Epithelial cell of proximal tubule (primary cell): ENCODE measurements around the gene ALOX15B. TPM values are rescaled to one million over a fixed set of nuclear protein-coding genes. Genes with fewer than 3 reads are reported as not detected.

Experiments
- DNase-seq: peaks from one replicate; pipeline ENCODE4 v3.0.0-alpha.2; 2011; ENCODE audit warnings: low read depth
- H3K4me3 ChIP-seq: 2 replicates; pipeline ENCODE4 v1.5.1; 2011; ENCODE audit warnings: low read depth, mild to moderate bottlenecking, low read length
- total RNA-seq: library from RNA; depleted of rRNA; stranded (reverse); fragments of >200 nt; gene quantifications from 2 replicates; pipeline ENCODE4 v1.2.3, GENCODE V29; 2015
- TF ChIP-seq, protein P1 (sequence below): conservative IDR thresholded peaks from 2 replicates; pipeline ENCODE4 v1.5.1; 2012; ENCODE audit warnings: low read depth, mild to moderate bottlenecking, low read length

ALOX15B gene, protein sequence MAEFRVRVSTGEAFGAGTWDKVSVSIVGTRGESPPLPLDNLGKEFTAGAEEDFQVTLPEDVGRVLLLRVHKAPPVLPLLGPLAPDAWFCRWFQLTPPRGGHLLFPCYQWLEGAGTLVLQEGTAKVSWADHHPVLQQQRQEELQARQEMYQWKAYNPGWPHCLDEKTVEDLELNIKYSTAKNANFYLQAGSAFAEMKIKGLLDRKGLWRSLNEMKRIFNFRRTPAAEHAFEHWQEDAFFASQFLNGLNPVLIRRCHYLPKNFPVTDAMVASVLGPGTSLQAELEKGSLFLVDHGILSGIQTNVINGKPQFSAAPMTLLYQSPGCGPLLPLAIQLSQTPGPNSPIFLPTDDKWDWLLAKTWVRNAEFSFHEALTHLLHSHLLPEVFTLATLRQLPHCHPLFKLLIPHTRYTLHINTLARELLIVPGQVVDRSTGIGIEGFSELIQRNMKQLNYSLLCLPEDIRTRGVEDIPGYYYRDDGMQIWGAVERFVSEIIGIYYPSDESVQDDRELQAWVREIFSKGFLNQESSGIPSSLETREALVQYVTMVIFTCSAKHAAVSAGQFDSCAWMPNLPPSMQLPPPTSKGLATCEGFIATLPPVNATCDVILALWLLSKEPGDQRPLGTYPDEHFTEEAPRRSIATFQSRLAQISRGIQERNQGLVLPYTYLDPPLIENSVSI
- 0.07 and 1.3 TPM in 2 replicates for total RNA-seq

DNA sequence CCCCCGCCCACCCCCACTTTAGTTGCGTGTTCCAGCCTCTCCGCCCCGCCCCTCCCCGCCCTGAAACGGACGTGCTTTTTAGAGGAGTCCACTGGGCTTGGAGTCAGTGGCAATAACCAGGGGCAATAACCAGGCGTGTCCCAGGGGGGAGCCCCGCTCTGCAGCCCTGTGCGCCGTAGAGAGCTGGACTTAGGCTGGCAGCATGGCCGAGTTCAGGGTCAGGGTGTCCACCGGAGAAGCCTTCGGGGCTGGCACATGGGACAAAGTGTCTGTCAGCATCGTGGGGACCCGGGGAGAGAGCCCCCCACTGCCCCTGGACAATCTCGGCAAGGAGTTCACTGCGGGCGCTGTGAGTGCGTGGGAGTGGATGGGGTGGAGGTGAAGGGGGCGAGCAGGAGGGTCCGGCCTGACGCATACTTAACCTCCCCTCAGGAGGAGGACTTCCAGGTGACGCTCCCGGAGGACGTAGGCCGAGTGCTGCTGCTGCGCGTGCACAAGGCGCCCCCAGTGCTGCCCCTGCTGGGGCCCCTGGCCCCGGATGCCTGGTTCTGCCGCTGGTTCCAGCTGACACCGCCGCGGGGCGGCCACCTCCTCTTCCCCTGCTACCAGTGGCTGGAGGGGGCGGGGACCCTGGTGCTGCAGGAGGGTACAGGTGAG, at the start of gene ALOX15B:
Gene ALOX15B, plus strand, starts transcription at position 106 of the 657 bp plus-strand sequence. Its CDS starts 97 bp downstream, at position 203.
- no peak within 1 kb of the TSS for H3K4me3 ChIP-seq
- DNase-seq = no peak
- TF ChIP-seq, protein P1, sequence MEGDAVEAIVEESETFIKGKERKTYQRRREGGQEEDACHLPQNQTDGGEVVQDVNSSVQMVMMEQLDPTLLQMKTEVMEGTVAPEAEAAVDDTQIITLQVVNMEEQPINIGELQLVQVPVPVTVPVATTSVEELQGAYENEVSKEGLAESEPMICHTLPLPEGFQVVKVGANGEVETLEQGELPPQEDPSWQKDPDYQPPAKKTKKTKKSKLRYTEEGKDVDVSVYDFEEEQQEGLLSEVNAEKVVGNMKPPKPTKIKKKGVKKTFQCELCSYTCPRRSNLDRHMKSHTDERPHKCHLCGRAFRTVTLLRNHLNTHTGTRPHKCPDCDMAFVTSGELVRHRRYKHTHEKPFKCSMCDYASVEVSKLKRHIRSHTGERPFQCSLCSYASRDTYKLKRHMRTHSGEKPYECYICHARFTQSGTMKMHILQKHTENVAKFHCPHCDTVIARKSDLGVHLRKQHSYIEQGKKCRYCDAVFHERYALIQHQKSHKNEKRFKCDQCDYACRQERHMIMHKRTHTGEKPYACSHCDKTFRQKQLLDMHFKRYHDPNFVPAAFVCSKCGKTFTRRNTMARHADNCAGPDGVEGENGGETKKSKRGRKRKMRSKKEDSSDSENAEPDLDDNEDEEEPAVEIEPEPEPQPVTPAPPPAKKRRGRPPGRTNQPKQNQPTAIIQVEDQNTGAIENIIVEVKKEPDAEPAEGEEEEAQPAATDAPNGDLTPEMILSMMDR = no peak

DNA sequence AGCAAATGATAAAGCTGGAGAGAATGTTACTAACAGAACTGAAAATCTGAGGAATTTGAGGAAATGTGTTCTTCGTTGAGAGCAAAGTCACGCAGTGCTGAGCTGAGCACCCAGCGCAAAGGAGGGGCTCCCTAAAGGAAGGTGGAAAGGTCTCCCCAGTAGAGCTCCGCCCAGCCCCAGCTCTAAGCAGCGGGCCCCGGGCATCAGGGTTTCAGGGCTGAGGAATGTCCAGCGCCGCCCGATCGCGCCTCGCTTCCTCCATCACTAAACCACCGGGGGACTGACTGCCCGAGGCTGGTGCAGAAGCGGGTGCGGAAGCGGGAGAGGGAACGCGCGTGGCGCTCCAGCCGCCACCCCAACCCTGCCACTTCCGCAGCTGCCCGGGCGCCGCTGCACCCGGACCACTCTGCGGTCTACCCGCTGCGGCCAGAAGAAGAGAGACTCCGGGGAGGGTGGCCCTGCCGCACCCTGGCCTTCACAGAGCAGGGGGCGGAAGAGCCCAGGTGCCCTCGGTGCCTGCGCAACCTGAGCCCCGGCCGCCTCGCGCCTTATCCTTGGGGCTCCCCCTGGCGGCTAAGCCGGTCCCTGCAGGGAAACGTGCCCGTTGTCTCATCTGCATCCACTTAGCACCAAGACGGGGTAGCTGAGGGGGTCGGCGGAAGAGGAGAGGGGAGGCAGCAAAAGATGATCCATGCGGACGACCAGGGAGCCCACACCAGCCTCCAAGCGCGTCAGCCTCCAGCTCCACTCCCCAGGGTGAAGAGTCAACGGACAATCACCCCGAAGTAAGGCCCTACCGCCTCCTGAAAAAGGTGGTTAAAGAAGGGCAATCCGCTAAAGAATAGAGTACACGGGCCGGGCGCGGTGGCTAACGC, 48.8 kb upstream of the ALOX15B start:
- TF ChIP-seq, protein P1 = peak; percentile 90
- no peak for DNase-seq
- peak overlapping the region; percentile 67 for H3K4me3 ChIP-seq

DNA sequence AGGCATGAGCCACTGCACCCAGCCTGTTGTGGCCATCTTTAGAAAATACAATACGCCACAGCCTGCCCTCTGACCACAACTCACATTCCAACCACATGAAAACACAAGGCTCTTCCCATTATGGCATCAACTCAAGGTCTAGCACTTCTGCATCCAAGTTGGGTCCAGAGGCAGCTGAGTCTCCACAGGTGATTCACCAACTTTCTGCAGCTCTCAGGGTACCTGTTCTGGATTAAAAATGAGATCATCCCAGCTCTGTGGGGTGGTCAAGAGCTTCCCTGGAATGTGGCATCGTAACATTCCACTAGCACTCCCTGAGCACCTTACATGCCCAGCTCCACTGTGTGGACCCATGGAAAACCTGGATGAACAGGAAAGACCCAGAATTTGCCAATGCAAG, 46.3 kb upstream of the ALOX15B start:
- no peak overlapping the region for H3K4me3 ChIP-seq
- TF ChIP-seq, protein P1 = no peak
- DNase-seq = no peak

DNA sequence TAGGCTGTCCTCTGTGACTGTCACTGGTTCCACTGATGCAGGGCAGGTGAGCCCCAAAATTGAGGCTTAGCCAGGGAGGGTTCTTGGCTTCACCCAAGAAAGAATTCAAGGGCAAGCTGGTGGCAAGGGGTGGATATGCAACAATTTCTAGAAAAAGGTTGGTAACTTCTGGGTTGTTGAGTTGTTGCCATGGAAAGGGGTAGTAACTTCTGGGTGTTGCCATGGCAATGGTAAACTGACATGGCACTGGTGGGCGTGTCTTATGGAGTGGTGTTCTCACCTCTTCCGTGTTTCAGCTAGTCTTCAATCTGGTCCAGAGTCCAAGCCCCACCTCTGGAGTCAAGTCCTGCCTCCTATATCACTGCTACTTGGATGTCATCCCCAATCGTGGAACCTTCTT, 45.9 kb upstream of the ALOX15B start:
- H3K4me3 ChIP-seq = no peak overlapping the region
- TF ChIP-seq, protein P1 = no peak
- DNase-seq = no peak

DNA sequence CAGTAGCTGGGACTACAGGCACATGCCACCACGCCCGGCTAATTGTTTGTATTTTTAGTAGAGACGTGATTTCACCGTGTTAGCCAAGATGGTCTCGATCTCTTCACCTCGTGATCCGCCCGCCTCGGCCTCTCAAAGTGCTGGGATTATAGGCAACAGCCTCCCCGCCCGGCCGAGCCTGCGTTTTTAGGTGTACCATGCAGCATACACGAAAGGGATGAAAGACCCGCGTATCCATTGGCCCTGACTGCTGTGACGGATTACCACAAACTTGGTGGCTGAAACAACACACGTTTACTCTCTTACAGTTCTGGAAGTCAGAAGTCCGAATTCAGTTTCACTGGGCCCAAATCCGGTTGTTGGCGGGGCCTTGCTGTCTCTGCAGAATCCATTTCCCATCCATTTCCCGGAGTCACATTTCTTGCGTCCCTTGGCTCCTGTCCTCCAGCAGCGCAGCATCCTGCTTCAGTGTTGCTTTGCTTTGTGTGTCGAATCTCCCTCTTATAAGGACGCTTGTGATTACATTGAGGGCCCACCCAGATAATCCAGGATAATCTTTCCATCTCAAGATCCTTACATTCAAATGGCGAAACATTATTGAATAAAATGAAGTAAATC, 44.8 kb upstream of the ALOX15B start:
- DNase-seq = no peak
- TF ChIP-seq, protein P1 = no peak
- H3K4me3 ChIP-seq = no peak overlapping the region

DNA sequence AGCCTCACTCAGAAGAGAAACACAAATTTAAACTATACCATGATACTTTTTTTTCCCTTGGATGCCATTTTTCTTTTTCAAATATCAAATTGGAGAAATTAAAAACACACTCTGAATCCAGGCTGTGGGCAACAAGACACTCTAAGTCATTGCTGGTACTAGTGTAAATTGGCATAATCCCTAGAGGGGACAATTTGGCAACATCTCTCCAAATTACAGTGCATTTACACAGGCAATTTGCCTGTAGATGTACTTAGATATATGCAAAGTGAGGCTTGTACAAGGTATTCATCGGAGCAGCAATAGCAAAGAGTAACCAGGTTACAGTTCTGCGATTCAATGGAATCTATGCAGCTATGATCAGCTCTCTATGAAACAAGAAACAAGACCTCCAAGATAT, 43.1 kb upstream of the ALOX15B start:
- no peak overlapping the region for H3K4me3 ChIP-seq
- TF ChIP-seq, protein P1 = no peak
- DNase-seq = no peak
